Astrocyte (in vitro differentiated cells and primary cell): ENCODE measurements around the gene PLLP. TPM values are rescaled to one million over a fixed set of nuclear protein-coding genes. Genes with fewer than 3 reads are reported as not detected.

ENCODE experiments used
- DNase-seq: peaks from one replicate; pipeline ENCODE4 v3.0.0-alpha.2; 2010; ENCODE audit warnings: low read depth
- FAIRE-seq: peaks from 2 replicates; lab custom pipeline; 2011; peaks lifted over from hg19 to GRCh38; lab: Jason Lieb, UNC
- H2AFZ ChIP-seq: 2 replicates; pipeline ENCODE4 v1.6.0; 2012; ENCODE audit warnings: low read depth, low read length, inconsistent platforms
- H3K27ac ChIP-seq: 2 replicates; pipeline ENCODE4 v1.5.1; 2011; ENCODE audit warnings: low read depth, low read length, inconsistent platforms
- H3K27me3 ChIP-seq: 2 replicates; pipeline ENCODE4 v1.6.0; 2011; ENCODE audit warnings: low read length, inconsistent platforms; ENCODE audit not compliant: insufficient read depth
- H3K36me3 ChIP-seq: 2 replicates; pipeline ENCODE4 v1.5.1; 2011; ENCODE audit warnings: low read length, inconsistent platforms; ENCODE audit not compliant: insufficient read depth
- H3K4me1 ChIP-seq: 2 replicates; pipeline ENCODE4 v1.5.1; 2011; ENCODE audit warnings: low read length, inconsistent platforms; ENCODE audit not compliant: insufficient read depth
- H3K4me2 ChIP-seq: 2 replicates; pipeline ENCODE4 v1.6.0; 2012; ENCODE audit warnings: low read length, inconsistent platforms
- H3K4me3 ChIP-seq: 2 replicates; pipeline ENCODE4 v1.5.1; 2011; ENCODE audit warnings: low read depth, mild to moderate bottlenecking, low read length, inconsistent platforms; ENCODE audit not compliant: insufficient read depth
- H3K79me2 ChIP-seq: 2 replicates; pipeline ENCODE4 v1.6.0; 2012; ENCODE audit warnings: mild to moderate bottlenecking, low read length, inconsistent platforms; ENCODE audit not compliant: insufficient read depth
- H3K9ac ChIP-seq: 2 replicates; pipeline ENCODE4 v1.6.0; 2012; ENCODE audit warnings: mild to moderate bottlenecking, low read length, inconsistent platforms
- H3K9me3 ChIP-seq: 2 replicates; pipeline ENCODE4 v1.5.1; 2012; ENCODE audit warnings: low read depth, mild to moderate bottlenecking, low read length, inconsistent platforms; ENCODE audit not compliant: insufficient read depth
- H4K20me1 ChIP-seq: 2 replicates; pipeline ENCODE4 v1.6.0; 2012; ENCODE audit warnings: low read length, inconsistent platforms; ENCODE audit not compliant: insufficient read depth
- H3K27ac Mint-ChIP-seq: one replicate; pipeline ENCODE4 v1.8.0; 2021; ENCODE audit warnings: mild to moderate bottlenecking, mixed read lengths; ENCODE audit not compliant: unreplicated experiment
- H3K27me3 Mint-ChIP-seq: one replicate; pipeline ENCODE4 v1.8.0; 2021; ENCODE audit warnings: low read depth, mixed read lengths; ENCODE audit not compliant: unreplicated experiment
- H3K36me3 Mint-ChIP-seq: one replicate; pipeline ENCODE4 v1.8.0; 2021; ENCODE audit warnings: low read depth, mixed read lengths; ENCODE audit not compliant: unreplicated experiment
- H3K4me1 Mint-ChIP-seq: one replicate; pipeline ENCODE4 v1.8.0; 2021; ENCODE audit warnings: low read depth, mixed read lengths; ENCODE audit not compliant: unreplicated experiment
- H3K4me3 Mint-ChIP-seq: one replicate; pipeline ENCODE4 v1.8.0; 2021; ENCODE audit warnings: mild to moderate bottlenecking, moderate library complexity, mixed read lengths; ENCODE audit not compliant: unreplicated experiment
- H3K9me3 Mint-ChIP-seq: one replicate; pipeline ENCODE4 v1.8.0; 2021; ENCODE audit warnings: mild to moderate bottlenecking, mixed read lengths; ENCODE audit not compliant: unreplicated experiment
- EZH2 ChIP-seq: IDR thresholded peaks from 2 replicates; pipeline ENCODE4 v1.6.1; 2012; ENCODE audit warnings: mild to moderate bottlenecking, low read length, inconsistent platforms; ENCODE audit not compliant: insufficient read depth
- total RNA-seq: library from RNA; stranded (reverse); gene quantifications from 2 replicates; pipeline ENCODE4 v1.2.1, GENCODE V29; 2021
- TF ChIP-seq, protein P1 (sequence below): IDR thresholded peaks from 2 replicates; pipeline ENCODE4 v1.5.1; 2011; ENCODE audit warnings: low read depth, mild to moderate bottlenecking, inconsistent platforms, low read length, moderate library complexity; ENCODE audit not compliant: insufficient read depth

PLLP gene
- total RNA-seq, 1 donor from 2014 or later: 0.93 TPM

GRCh38 chr16:57281791-57282190 is 2.7 kb downstream of the PLLP start:
- H3K27me3 ChIP-seq: peaks cover 45% of the 10 kb centered on the region
- H3K36me3 Mint-ChIP-seq: no peaks in the 10 kb centered on the region
- TF ChIP-seq, protein P1, sequence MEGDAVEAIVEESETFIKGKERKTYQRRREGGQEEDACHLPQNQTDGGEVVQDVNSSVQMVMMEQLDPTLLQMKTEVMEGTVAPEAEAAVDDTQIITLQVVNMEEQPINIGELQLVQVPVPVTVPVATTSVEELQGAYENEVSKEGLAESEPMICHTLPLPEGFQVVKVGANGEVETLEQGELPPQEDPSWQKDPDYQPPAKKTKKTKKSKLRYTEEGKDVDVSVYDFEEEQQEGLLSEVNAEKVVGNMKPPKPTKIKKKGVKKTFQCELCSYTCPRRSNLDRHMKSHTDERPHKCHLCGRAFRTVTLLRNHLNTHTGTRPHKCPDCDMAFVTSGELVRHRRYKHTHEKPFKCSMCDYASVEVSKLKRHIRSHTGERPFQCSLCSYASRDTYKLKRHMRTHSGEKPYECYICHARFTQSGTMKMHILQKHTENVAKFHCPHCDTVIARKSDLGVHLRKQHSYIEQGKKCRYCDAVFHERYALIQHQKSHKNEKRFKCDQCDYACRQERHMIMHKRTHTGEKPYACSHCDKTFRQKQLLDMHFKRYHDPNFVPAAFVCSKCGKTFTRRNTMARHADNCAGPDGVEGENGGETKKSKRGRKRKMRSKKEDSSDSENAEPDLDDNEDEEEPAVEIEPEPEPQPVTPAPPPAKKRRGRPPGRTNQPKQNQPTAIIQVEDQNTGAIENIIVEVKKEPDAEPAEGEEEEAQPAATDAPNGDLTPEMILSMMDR: no peak
- TF ChIP-seq EZH2: no peak
- peaks cover 16% of the 10 kb centered on the region for H3K4me1 Mint-ChIP-seq
- H3K27me3 Mint-ChIP-seq: peaks cover 40% of the 10 kb centered on the region
- H3K36me3 ChIP-seq: no peaks in the 10 kb centered on the region
- DNase-seq (no peak), FAIRE-seq (no peak)
- H3K27ac Mint-ChIP-seq: no peak overlapping the region
- no peaks in the 10 kb centered on the region for H3K9me3 Mint-ChIP-seq
- no peaks in the 10 kb centered on the region for H3K79me2 ChIP-seq
- no peak overlapping the region for H3K9ac ChIP-seq
- H3K9me3 ChIP-seq: no peaks in the 10 kb centered on the region
- no peak overlapping the region for H3K4me3 ChIP-seq
- no peak overlapping the region for H3K27ac ChIP-seq
- H3K4me1 ChIP-seq: peaks cover 10% of the 10 kb centered on the region
- H3K4me2 ChIP-seq: no peak overlapping the region
- no peaks in the 10 kb centered on the region for H4K20me1 ChIP-seq
- H3K4me3 Mint-ChIP-seq: no peak overlapping the region
- no peak overlapping the region for H2AFZ ChIP-seq

DNA sequence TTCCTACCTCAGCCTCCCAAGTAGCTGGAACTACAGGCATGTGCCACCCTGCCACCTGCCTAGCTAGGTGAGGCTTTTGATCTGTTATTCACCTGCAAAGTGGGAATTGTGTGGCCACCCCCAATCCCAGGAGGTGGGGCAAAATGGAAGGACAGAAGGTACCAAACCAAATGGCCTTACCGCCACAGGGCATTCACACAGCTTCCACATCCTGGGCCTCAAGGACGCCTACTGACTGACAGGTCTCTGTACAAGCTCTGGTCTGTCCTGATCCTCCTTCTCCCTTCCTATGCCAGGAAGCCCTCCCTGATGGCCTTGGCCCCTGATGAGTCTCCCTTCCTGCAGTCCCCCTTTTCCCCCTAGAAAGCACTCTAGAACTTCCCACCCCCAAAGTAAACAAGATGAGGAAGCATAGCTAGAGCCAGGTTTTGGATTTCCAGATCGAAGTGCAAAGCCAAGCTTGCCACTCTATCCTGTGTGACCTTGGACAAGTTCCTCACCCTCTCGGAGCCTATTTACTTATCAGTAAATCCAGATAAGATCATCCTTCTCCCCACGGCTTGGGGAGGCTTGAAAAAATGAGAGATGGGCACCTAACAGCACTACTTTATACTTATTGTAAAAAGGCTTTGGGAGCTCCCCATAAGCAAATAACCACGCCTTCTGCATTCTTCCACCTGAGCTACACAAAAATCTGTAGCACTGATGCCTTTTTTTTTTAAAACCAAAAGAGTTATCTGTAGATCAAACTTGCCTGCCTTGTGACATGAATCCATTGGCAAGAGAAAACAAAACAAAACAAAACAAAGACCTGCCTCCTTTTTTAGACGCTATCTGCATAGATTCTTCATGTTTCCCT is 4.5 kb downstream of the PLLP start:
- Mint-ChIP-seq H3K4me1 (peaks cover 22% of the 10 kb centered on the region), H3K27ac (no peak overlapping the region), H3K9me3 (no peaks in the 10 kb centered on the region), H3K36me3 (no peaks in the 10 kb centered on the region), H3K4me3 (no peak overlapping the region), H3K27me3 (peaks cover 37% of the 10 kb centered on the region)
- Histone ChIP-seq H3K4me1 (peaks cover 10% of the 10 kb centered on the region), H2AFZ (no peak overlapping the region), H3K79me2 (no peaks in the 10 kb centered on the region), H3K27ac (no peak overlapping the region), H3K4me2 (no peak overlapping the region), H3K27me3 (peaks cover 43% of the 10 kb centered on the region), H3K4me3 (no peak overlapping the region), H3K9ac (no peak overlapping the region), H3K36me3 (no peaks in the 10 kb centered on the region), H3K9me3 (no peaks in the 10 kb centered on the region), H4K20me1 (no peaks in the 10 kb centered on the region)
- no peak for TF ChIP-seq EZH2
- TF ChIP-seq, protein P1: no peak
- FAIRE-seq (no peak), DNase-seq (no peak)

- H3K9me3 Mint-ChIP-seq: no peaks in the 10 kb centered on the region
- Histone ChIP-seq H4K20me1 (no peaks in the 10 kb centered on the region), H3K27ac (no peak overlapping the region), H3K9me3 (no peaks in the 10 kb centered on the region), H3K27me3 (peaks cover 30% of the 10 kb centered on the region), H3K9ac (no peak overlapping the region), H3K4me1 (peaks cover 6% of the 10 kb centered on the region), H3K4me2 (no peak overlapping the region), H3K4me3 (no peak overlapping the region), H3K79me2 (no peaks in the 10 kb centered on the region), H3K36me3 (no peaks in the 10 kb centered on the region), H2AFZ (no peak overlapping the region)
- DNase-seq: no peak
- H3K4me3 Mint-ChIP-seq: no peak overlapping the region
- no peaks in the 10 kb centered on the region for H3K36me3 Mint-ChIP-seq
- H3K4me1 Mint-ChIP-seq: peaks cover 22% of the 10 kb centered on the region
- peaks cover 30% of the 10 kb centered on the region for H3K27me3 Mint-ChIP-seq
- TF ChIP-seq EZH2: no peak
- TF ChIP-seq, protein P1: no peak
- no peak overlapping the region for H3K27ac Mint-ChIP-seq
- no peak for FAIRE-seq
Measured at GRCh38 chr16:57278494-57278893, 6.0 kb downstream of the PLLP start.
